Measurements from ENCODE around the gene ZNF701. TPM values are rescaled to one million over a fixed set of nuclear protein-coding genes. Genes with fewer than 3 reads are reported as not detected.

Gene ZNF701
- total RNA-seq, 1 donor from 2014 or later, result 4.1 TPM

DNA sequence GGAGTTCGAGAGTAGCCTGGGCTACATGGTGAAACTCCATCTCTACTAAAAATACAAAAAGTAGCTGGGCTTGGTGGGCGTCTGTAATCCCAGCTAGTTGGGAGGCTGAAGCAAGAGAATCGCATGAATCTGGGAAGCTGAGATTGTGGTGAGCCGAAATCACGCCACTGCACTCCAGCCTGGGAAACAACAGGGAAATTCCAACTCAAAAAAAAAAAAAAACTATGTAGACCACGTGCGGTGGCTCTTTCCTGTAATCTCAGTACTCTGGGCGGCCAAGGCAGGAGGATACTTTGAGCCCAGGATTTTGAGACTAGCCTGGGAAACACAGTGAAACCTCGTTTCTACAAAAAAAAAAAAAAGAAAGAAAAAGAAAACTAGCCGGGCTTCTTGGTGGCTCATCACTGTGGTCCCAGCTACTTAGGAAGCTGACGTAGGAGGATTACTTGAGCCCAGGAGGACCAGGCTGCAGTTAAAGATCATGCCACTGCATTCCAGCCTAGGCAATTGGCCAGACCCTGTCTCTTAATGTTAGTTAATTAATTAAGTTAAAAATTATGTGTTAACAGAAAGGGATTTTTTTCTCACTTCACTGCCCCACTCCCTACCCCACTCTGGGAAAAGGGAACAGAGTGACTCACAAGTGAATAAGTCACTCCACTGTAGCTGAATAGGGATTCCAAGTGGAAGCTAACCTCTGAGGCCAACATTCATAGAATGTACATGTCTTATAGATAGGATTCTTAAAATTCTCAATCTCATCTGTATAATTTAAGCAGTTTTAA, 65.9 kb downstream of the ZNF701 start:
- DNase-seq (ENCODE audit: low spot score) (no peak), ATAC-seq (no peak)

Other genes starting within 250 kb of the ZNF701 start
- not detected for gene ZNF610, start 234.0 kb upstream of the ZNF701 start, total RNA-seq
- gene ZNF880, start 200.4 kb upstream of the ZNF701 start, total RNA-seq, result 0.70 TPM
- gene ZNF528, start 172.4 kb upstream of the ZNF701 start, total RNA-seq, result 3.8 TPM
- not detected for gene ZNF534, start 141.1 kb upstream of the ZNF701 start, total RNA-seq
- not detected for gene ZNF578, start 116.7 kb upstream of the ZNF701 start, total RNA-seq
- 6.2 TPM for gene ZNF808, start 42.6 kb upstream of the ZNF701 start, total RNA-seq
- 3.4 TPM for gene ZNF83, start 68.1 kb downstream of the ZNF701 start, total RNA-seq
- 4.3 TPM for gene ZNF611, start 164.8 kb downstream of the ZNF701 start, total RNA-seq
- gene ZNF600, start 216.5 kb downstream of the ZNF701 start, total RNA-seq, result 3.1 TPM